HEK293 (cell line): ENCODE results near the gene CCDC57.

ENCODE experiments used
- CTCF ChIA-PET: fragments of 350-600 bp; formaldehyde crosslinking; extraction: SDS; loops from one replicate; lab custom pipeline; 2021; ENCODE audit warnings: antibody characterized with exemption; lab: Yijun Ruan, JAX
- POLR2A ChIA-PET: fragments of 300-600 bp; formaldehyde crosslinking; extraction: SDS; loops from one replicate; lab custom pipeline; 2020; ENCODE audit warnings: antibody characterized with exemption, inconsistent platforms; lab: Yijun Ruan, JAX
- H3K27ac ChIP-seq: fragments of 200-500 bp; sonication (Bioruptor generic); 2 replicates; pipeline ENCODE4 v1.5.1; 2014; ENCODE audit warnings: low read depth, low read length, control low read depth, inconsistent platforms; ENCODE audit errors: extremely low read depth
- H3K36me3 ChIP-seq, 2 experiments: fragments of 200-500 bp in 1 of 2; sonication (Bioruptor generic) in 1 of 2; 1 replicate in 1 of 2; 2 replicates in 1 of 2; pipeline ENCODE4 v1.5.1; 2014 to 2017; ENCODE audit warnings: inconsistent platforms in 2 of 2, low read length in 2 of 2; ENCODE audit not compliant: control insufficient read depth in 2 of 2, insufficient read depth in 1 of 2
- H3K4me1 ChIP-seq: fragments of 200-500 bp; sonication (Bioruptor generic); 2 replicates; pipeline ENCODE4 v1.5.1; 2014; ENCODE audit warnings: mild to moderate bottlenecking, low read length, inconsistent platforms; ENCODE audit not compliant: control insufficient read depth, insufficient read depth
- H3K4me3 ChIP-seq: 2 replicates; pipeline ENCODE4 v1.5.1; 2011; ENCODE audit warnings: low read depth, mild to moderate bottlenecking, control low read depth, low read length, moderate library complexity
- H3K9me3 ChIP-seq: fragments of 200-500 bp; sonication (Bioruptor generic); 2 replicates; pipeline ENCODE4 v1.5.1; 2014; ENCODE audit warnings: low read depth, low read length, inconsistent platforms; ENCODE audit not compliant: control insufficient read depth, insufficient read depth
- BCL11B ChIP-seq: fragments of 450-650 bp; formaldehyde crosslinking; IDR thresholded peaks from 2 replicates; pipeline ENCODE4 v1.5.1; 2016; ENCODE audit warnings: low read depth, missing biosample characterization, missing genetic modification characterization
- GLIS1 ChIP-seq: fragments of 450-650 bp; formaldehyde crosslinking; IDR thresholded peaks from 2 replicates; pipeline ENCODE4 v1.5.1; 2016; ENCODE audit warnings: missing biosample characterization, missing genetic modification characterization
- SCRT2 ChIP-seq: fragments of 450-650 bp; formaldehyde crosslinking; IDR thresholded peaks from 2 replicates; pipeline ENCODE4 v1.5.1; 2016; ENCODE audit warnings: missing biosample characterization, missing genetic modification characterization
- ZNF211 ChIP-seq: fragments of 450-650 bp; formaldehyde crosslinking; IDR thresholded peaks from 2 replicates; pipeline ENCODE4 v1.5.1; 2016; ENCODE audit warnings: low read depth, missing biosample characterization, missing genetic modification characterization
- ZNF266 ChIP-seq: fragments of 450-650 bp; formaldehyde crosslinking; IDR thresholded peaks from 2 replicates; pipeline ENCODE4 v1.5.1; 2016; ENCODE audit warnings: missing biosample characterization, missing genetic modification characterization, low read depth
- ZNF302 ChIP-seq: fragments of 450-650 bp; formaldehyde crosslinking; IDR thresholded peaks from 2 replicates; pipeline ENCODE4 v1.5.1; 2016; ENCODE audit warnings: missing biosample characterization, missing genetic modification characterization, low read depth
- ZNF555 ChIP-seq: fragments of 450-650 bp; formaldehyde crosslinking; conservative IDR thresholded peaks from 2 replicates; pipeline ENCODE4 v1.5.1; 2017; ENCODE audit warnings: missing biosample characterization, mild to moderate bottlenecking, missing genetic modification characterization, inconsistent platforms
- ZNF654 ChIP-seq: fragments of 450-650 bp; formaldehyde crosslinking; IDR thresholded peaks from 2 replicates; pipeline ENCODE4 v1.5.1; 2016; ENCODE audit warnings: low read depth, missing biosample characterization, missing genetic modification characterization
- ZNF707 ChIP-seq: fragments of 450-650 bp; formaldehyde crosslinking; IDR thresholded peaks from 2 replicates; pipeline ENCODE4 v1.5.1; 2016; ENCODE audit warnings: missing biosample characterization, missing genetic modification characterization
- ZNF791 ChIP-seq: fragments of 450-650 bp; formaldehyde crosslinking; IDR thresholded peaks from 2 replicates; pipeline ENCODE4 v1.5.1; 2016; ENCODE audit warnings: missing biosample characterization, missing genetic modification characterization
- ZNF792 ChIP-seq: fragments of 450-650 bp; formaldehyde crosslinking; IDR thresholded peaks from 2 replicates; pipeline ENCODE4 v1.5.1; 2016; ENCODE audit warnings: missing biosample characterization, missing genetic modification characterization
- ZNF837 ChIP-seq: fragments of 450-650 bp; formaldehyde crosslinking; IDR thresholded peaks from 2 replicates; pipeline ENCODE4 v1.5.1; 2016; ENCODE audit warnings: missing biosample characterization, missing genetic modification characterization
- ZSCAN16 ChIP-seq: fragments of 450-650 bp; formaldehyde crosslinking; IDR thresholded peaks from 2 replicates; pipeline ENCODE4 v1.5.1; 2016; ENCODE audit warnings: missing biosample characterization, missing genetic modification characterization
- TF ChIP-seq, protein P1 (sequence below): fragments of 450-650 bp; formaldehyde crosslinking; IDR thresholded peaks from 2 replicates; pipeline ENCODE4 v1.5.1; 2016; ENCODE audit warnings: missing biosample characterization, missing genetic modification characterization
- TF ChIP-seq, protein P2 (sequence below): fragments of 450-650 bp; formaldehyde crosslinking; optimal IDR thresholded peaks from 2 replicates; pipeline ENCODE3; 2016; ENCODE audit warnings: missing biosample characterization, mild to moderate bottlenecking, missing genetic modification characterization
- TF ChIP-seq, protein P3 (sequence below): IDR thresholded peaks from 2 replicates; pipeline ENCODE4 v1.6.1; 2011; ENCODE audit warnings: mild to moderate bottlenecking, low read depth, low read length, borderline replicate concordance
- TF ChIP-seq, protein P4 (sequence below): fragments of 450-650 bp; IDR thresholded peaks from 2 replicates; pipeline ENCODE4 v1.5.1; 2018; ENCODE audit warnings: missing biosample characterization, mild to moderate bottlenecking, missing genetic modification characterization
- TF ChIP-seq, protein P5 (sequence below): fragments of 450-650 bp; formaldehyde crosslinking; IDR thresholded peaks from 2 replicates; pipeline ENCODE4 v1.5.1; 2016; ENCODE audit warnings: missing biosample characterization, missing genetic modification characterization, low read depth

CCDC57 gene

DNA sequence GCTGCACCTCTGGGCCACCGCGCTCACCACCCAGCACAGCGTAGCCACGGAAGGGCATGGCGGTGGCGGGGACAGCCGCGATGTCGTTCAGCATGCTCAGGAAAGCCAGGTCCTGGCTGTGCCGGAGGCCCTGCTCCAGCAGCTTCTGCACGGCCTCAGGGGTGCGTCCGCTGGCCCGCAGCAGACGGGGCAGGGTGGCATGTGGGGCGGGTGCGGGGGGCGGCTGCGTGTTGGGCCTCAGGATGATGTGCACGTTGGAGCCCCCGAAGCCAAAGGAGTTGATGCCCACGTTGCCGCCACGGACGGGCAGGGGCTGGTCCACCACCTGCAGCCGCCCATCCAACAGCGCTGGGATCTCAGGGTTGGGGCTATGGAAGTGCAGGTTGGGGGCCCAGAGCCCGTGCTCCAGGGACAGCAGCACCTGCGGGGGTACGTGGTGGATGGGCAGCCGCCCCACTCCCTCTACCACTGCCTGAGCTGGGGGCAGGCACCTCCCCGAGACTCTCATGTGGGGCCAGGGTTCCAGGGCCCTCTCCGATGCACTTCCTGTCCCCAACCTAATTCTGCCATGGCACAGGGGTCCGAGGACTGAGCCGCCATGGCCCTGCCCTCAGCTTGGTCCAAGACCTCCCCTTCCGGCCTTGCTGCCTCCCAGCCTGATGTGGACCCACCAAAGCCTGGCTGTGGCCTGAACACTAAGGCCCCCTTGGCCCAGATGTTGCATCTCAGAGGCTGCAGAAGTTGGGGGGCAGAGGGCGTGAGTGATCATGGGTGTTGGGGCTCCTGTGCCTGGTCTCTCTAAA is 121.2 kb downstream of the CCDC57 start (continued):
- TF ChIP-seq, protein P1, sequence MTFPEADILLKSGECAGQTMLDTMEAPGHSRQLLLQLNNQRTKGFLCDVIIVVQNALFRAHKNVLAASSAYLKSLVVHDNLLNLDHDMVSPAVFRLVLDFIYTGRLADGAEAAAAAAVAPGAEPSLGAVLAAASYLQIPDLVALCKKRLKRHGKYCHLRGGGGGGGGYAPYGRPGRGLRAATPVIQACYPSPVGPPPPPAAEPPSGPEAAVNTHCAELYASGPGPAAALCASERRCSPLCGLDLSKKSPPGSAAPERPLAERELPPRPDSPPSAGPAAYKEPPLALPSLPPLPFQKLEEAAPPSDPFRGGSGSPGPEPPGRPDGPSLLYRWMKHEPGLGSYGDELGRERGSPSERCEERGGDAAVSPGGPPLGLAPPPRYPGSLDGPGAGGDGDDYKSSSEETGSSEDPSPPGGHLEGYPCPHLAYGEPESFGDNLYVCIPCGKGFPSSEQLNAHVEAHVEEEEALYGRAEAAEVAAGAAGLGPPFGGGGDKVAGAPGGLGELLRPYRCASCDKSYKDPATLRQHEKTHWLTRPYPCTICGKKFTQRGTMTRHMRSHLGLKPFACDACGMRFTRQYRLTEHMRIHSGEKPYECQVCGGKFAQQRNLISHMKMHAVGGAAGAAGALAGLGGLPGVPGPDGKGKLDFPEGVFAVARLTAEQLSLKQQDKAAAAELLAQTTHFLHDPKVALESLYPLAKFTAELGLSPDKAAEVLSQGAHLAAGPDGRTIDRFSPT (tag by site-specific recombination): peak; percentile 7; the same call in 1 of the 2 replicates

DNA sequence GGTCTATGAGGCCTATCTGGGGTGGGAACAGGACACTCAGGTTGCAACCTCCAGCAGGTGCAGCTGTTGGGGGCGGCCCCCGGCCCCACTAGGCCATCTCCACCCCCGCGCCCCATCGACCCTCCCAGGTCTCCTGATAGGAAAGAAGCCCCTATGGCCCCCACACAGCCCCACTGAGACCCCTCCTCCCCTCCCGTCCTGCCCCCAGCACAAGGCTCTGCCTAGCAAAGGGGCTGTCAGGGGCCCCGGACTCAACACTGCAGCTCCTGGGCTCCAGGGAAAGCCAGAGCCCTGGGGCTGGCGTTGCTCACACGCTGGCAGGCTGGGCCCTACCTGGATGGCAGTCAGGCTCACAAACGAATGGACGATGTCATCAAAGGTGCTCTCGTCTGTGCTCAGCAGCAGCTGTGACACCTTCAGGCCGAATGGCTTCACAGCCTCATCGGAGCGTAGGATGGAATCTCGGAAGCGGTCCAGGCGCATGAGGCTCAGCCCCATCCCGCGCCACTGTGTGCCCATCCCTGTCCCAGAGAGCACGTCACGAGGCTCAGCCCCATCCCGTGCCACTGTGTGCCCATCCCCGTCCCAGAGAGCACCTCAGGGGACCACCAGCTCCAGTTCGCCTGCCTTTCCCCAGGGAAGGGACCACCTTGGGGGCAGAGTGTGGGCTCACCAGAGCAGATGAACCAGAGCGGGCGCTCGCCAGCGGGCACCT is 121.9 kb downstream of the CCDC57 start:
- Histone ChIP-seq H3K4me1 (no peaks in the 10 kb centered on the region), H3K36me3 (peaks cover 28 to 97% of the 10 kb centered on the region in 2 experiments), H3K9me3 (no peaks in the 10 kb centered on the region), H3K4me3 (no peak overlapping the region), H3K27ac (no peak overlapping the region)
- ChIA-PET CTCF (no interaction called here), POLR2A (interaction anchor here (0.5 to 2.3 kb wide), 7 partner anchors 10 to 410 kb away, joined by 3 to 9 read pairs (median 4); partner anchors contain the start of gene DCXR)
- no peak for TF ChIP-seq ZNF266 (tag by site-specific recombination)
- no peak for TF ChIP-seq ZNF211 (tag by site-specific recombination)
- TF ChIP-seq, protein P2, sequence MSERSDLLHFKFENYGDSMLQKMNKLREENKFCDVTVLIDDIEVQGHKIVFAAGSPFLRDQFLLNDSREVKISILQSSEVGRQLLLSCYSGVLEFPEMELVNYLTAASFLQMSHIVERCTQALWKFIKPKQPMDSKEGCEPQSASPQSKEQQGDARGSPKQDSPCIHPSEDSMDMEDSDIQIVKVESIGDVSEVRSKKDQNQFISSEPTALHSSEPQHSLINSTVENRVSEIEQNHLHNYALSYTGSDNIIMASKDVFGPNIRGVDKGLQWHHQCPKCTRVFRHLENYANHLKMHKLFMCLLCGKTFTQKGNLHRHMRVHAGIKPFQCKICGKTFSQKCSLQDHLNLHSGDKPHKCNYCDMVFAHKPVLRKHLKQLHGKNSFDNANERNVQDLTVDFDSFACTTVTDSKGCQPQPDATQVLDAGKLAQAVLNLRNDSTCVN (tag by site-specific recombination): no peak
- TF ChIP-seq BCL11B (tag by site-specific recombination): no peak
- TF ChIP-seq ZNF654 (tag by site-specific recombination): no peak
- TF ChIP-seq SCRT2: no peak
- TF ChIP-seq ZSCAN16 (tag by site-specific recombination): no peak
- TF ChIP-seq ZNF837 (tag by site-specific recombination): no peak
- no peak for TF ChIP-seq ZNF792
- TF ChIP-seq, protein P3, sequence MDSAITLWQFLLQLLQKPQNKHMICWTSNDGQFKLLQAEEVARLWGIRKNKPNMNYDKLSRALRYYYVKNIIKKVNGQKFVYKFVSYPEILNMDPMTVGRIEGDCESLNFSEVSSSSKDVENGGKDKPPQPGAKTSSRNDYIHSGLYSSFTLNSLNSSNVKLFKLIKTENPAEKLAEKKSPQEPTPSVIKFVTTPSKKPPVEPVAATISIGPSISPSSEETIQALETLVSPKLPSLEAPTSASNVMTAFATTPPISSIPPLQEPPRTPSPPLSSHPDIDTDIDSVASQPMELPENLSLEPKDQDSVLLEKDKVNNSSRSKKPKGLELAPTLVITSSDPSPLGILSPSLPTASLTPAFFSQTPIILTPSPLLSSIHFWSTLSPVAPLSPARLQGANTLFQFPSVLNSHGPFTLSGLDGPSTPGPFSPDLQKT: no peak
- TF ChIP-seq, protein P4, sequence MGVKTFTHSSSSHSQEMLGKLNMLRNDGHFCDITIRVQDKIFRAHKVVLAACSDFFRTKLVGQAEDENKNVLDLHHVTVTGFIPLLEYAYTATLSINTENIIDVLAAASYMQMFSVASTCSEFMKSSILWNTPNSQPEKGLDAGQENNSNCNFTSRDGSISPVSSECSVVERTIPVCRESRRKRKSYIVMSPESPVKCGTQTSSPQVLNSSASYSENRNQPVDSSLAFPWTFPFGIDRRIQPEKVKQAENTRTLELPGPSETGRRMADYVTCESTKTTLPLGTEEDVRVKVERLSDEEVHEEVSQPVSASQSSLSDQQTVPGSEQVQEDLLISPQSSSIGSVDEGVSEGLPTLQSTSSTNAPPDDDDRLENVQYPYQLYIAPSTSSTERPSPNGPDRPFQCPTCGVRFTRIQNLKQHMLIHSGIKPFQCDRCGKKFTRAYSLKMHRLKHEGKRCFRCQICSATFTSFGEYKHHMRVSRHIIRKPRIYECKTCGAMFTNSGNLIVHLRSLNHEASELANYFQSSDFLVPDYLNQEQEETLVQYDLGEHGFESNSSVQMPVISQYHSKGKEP: no peak
- no peak for TF ChIP-seq ZNF707
- TF ChIP-seq ZNF302 (tag by site-specific recombination): no peak
- TF ChIP-seq, protein P1 (tag by site-specific recombination): peak; percentile 44; the same call in 1 of the 2 replicates
- no peak for TF ChIP-seq ZNF555 (tag by site-specific recombination)
- TF ChIP-seq ZNF791 (tag by site-specific recombination): no peak
- TF ChIP-seq GLIS1 (tag by site-specific recombination): peak; percentile 0; the same call in 1 of the 2 replicates
- TF ChIP-seq, protein P5, sequence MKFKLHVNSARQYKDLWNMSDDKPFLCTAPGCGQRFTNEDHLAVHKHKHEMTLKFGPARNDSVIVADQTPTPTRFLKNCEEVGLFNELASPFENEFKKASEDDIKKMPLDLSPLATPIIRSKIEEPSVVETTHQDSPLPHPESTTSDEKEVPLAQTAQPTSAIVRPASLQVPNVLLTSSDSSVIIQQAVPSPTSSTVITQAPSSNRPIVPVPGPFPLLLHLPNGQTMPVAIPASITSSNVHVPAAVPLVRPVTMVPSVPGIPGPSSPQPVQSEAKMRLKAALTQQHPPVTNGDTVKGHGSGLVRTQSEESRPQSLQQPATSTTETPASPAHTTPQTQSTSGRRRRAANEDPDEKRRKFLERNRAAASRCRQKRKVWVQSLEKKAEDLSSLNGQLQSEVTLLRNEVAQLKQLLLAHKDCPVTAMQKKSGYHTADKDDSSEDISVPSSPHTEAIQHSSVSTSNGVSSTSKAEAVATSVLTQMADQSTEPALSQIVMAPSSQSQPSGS (tag by site-specific recombination): 0 out of 2 replicates have a peak, but pooled peaks have one; percentile 60
